Ovary (tissue), 9 donors: ENCODE measurements around the gene SUPT4H1. TPM values are rescaled to one million over a fixed set of nuclear protein-coding genes. Genes with fewer than 3 reads are reported as not detected.

Experiments used
- DNase-seq, 5 donors: peaks; one replicate each; pipeline ENCODE4 v3.0.0-alpha.2; 2019 to 2020
- H3K27ac ChIP-seq, 2 donors: fragments of 200-600 bp; one replicate each; pipeline versions ENCODE4 v1.5.1 to v1.8.0; 2019 to 2022
- H3K27me3 ChIP-seq: fragments of 200-600 bp; one replicate; pipeline ENCODE4 v1.8.0; 2022
- H3K36me3 ChIP-seq: fragments of 200-600 bp; sonication (generic); one replicate; pipeline ENCODE4 v1.5.1; 2019
- H3K4me1 ChIP-seq: one replicate; pipeline ENCODE4 v1.8.1; 2013; ENCODE audit warnings: mild to moderate bottlenecking, moderate library complexity; ENCODE audit not compliant: insufficient read depth
- H3K4me3 ChIP-seq: fragments of 200-600 bp; sonication (generic); one replicate; pipeline ENCODE4 v1.5.1; 2017
- H3K9me3 ChIP-seq, 2 donors: fragments of 200-600 bp in 1 of 2; sonication (generic) in 1 of 2; one replicate each; pipeline versions ENCODE4 v1.5.1 to v1.8.1; 2013 to 2019; ENCODE audit warnings: mild to moderate bottlenecking in 1 of 2, moderate library complexity in 1 of 2
- EP300 ChIP-seq: sonication (generic); formaldehyde crosslinking; IDR thresholded peaks from one replicate; pipeline ENCODE4 v1.6.1; 2017; ENCODE audit warnings: antibody characterized with exemption
- POLR2A ChIP-seq: fragments of 450-650 bp; IDR thresholded peaks from one replicate; pipeline ENCODE4 v1.6.1; 2017; ENCODE audit warnings: antibody characterized with exemption, mild to moderate bottlenecking, moderate library complexity
- WGBS, 3 donors: extraction: QIAGEN DNeasy Blood & Tissue Kit in 1 of 3; methylation state at CpG; one replicate each; pipeline versions ENCODE4 v1.1.5 to v1.1.7; 2013 to 2017; 5-methylcytosine and 5-hydroxymethylcytosine counted together
- intact Hi-C, 4 donors: fragments of 100-400 bp; cut with DNase I; formaldehyde crosslinking; loops; one replicate each; pipeline versions ENCODE4 v1.11.0 to v1.15.1; 2022 to 2023
- polyA plus RNA-seq, 2 donors: library from polyadenylated mRNA; stranded (reverse); fragments of 200-250 nt in 1 of 2; fragments of 350-450 nt in 1 of 2; fragmentation: Illumina TruSeq in 1 of 2; extraction: RNeasy Lipid Tissue Mini Kit (QIAGEN cat#74804) in 1 of 2; gene quantifications; one replicate each; pipeline ENCODE4 v1.2.3, GENCODE V29; 2013 to 2014
- total RNA-seq, 7 donors: library from RNA; depleted of rRNA in 2 of 7; stranded (reverse); fragments of >200 nt in 2 of 7; fragmentation: NEBNext Ultra II Directional in 3 of 7; extraction: Animal tissue kit (Norgen Biotek cat#: 25700) in 3 of 7; gene quantifications; one replicate each; pipeline versions ENCODE4 v1.1.0 to v1.2.4, GENCODE V29; 2016 to 2023
- TF ChIP-seq, protein P1 (sequence below), 3 donors: fragments of 450-650 bp in 2 of 3; fragments of 200-600 bp in 1 of 3; IDR thresholded peaks; one replicate each; pipeline versions ENCODE4 v1.5.1 to v1.8.0; 2016 to 2022; ENCODE audit warnings: antibody characterized with exemption in 3 of 3, mild to moderate bottlenecking in 1 of 3
- donor health status: DM: no; HTN: no; CAD: no; lungs with moderate emphysema.
- donor health status: DM: no; HTN: no; CAD: no.
- donor health status: Bipolar disorder and iron deficiency.
- donor health status: DM: yes; HTN: yes; CAD: no.
- donor health status: DM: no; HTN: no; CAD: no.
- donor health status: DM: yes; HTN: yes; CAD: no.

The SUPT4H1 gene
- total and polyA plus RNA-seq, 9 donors, result 43.7 to 182 (median 66.0) TPM

- no peaks in the 10 kb centered on the region for H3K4me1 ChIP-seq
- H3K27ac ChIP-seq, result no peak overlapping the region
- no peak overlapping the region for H3K4me3 ChIP-seq
- no peak for TF ChIP-seq POLR2A
- TF ChIP-seq EP300, result no peak
- TF ChIP-seq, protein P1, sequence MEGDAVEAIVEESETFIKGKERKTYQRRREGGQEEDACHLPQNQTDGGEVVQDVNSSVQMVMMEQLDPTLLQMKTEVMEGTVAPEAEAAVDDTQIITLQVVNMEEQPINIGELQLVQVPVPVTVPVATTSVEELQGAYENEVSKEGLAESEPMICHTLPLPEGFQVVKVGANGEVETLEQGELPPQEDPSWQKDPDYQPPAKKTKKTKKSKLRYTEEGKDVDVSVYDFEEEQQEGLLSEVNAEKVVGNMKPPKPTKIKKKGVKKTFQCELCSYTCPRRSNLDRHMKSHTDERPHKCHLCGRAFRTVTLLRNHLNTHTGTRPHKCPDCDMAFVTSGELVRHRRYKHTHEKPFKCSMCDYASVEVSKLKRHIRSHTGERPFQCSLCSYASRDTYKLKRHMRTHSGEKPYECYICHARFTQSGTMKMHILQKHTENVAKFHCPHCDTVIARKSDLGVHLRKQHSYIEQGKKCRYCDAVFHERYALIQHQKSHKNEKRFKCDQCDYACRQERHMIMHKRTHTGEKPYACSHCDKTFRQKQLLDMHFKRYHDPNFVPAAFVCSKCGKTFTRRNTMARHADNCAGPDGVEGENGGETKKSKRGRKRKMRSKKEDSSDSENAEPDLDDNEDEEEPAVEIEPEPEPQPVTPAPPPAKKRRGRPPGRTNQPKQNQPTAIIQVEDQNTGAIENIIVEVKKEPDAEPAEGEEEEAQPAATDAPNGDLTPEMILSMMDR (IDR thresholded peaks at IDR 0.05), result no peak
- no peaks in the 10 kb centered on the region for H3K36me3 ChIP-seq
- H3K27me3 ChIP-seq, result no peaks in the 10 kb centered on the region
- intact Hi-C loops, result no loop called here
- WGBS, 3 donors, result 53 to 63% (median 59%) methylated on average over 10 of the region's 10 CpGs
- DNase-seq, result no peak
- H3K9me3 ChIP-seq, result no peaks in the 10 kb centered on the region
Measured at GRCh38 chr17:58303971-58304749, 47.8 kb downstream of the SUPT4H1 start.

GRCh38 chr17:58302919-58303585, 48.9 kb downstream of the SUPT4H1 start:
- Histone ChIP-seq H3K4me1 (no peaks in the 10 kb centered on the region), H3K27ac (no peak overlapping the region), H3K36me3 (no peaks in the 10 kb centered on the region), H3K9me3 (no peaks in the 10 kb centered on the region), H3K27me3 (no peaks in the 10 kb centered on the region), H3K4me3 (no peak overlapping the region)
- 82 to 86% (median 82%) methylated on average over 9 of the region's 9 CpGs for WGBS, 3 donors
- TF ChIP-seq EP300, result no peak
- TF ChIP-seq, protein P1 (IDR thresholded peaks at IDR 0.05), result no peak
- no peak for TF ChIP-seq POLR2A
- intact Hi-C loops, result no loop called here
- DNase-seq, result no peak

DNA sequence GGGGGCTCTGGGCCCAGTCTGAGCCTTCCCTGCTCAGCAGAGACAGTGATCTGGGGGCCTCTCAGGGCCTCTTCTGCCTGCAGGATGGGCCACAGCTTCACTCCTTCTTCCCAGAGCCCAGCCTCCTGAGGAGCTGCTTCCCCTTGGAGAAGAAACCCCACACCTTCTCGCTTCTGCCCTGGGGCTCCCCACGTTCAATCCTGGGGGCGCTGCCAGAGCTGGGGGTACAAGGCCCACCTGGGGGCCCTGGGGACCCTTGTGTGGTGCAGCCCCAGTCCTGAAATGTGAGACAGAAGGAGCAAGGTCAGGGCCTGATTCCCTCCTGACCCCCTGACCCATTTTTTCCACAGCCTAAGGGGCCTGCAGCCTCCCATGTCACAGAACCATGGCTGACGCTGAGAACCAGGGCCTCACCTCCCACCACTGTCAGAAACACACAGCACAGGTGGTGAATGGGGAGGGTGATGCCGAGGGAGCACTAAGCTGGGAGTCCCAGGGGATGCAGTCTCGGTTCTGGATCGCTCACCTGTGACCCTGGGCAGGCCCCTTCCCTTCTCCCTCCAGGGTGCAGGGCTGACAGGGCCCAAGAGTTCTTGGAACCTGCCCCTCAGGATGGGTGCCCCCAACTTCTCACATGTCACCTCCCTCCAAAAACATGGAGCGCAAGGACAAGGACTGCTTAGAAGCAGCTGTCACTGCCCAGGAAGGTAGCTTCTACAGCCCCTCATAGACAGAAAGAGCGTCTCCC, 49.7 kb downstream of the SUPT4H1 start:
- Histone ChIP-seq H3K27me3 (no peaks in the 10 kb centered on the region), H3K36me3 (no peaks in the 10 kb centered on the region), H3K9me3 (no peaks in the 10 kb centered on the region), H3K27ac (no peak overlapping the region), H3K4me3 (no peak overlapping the region), H3K4me1 (no peaks in the 10 kb centered on the region)
- no peak for TF ChIP-seq EP300
- no peak for TF ChIP-seq POLR2A
- TF ChIP-seq, protein P1 (IDR thresholded peaks at IDR 0.05), result no peak
- intact Hi-C loops, result no loop called here
- whole genome bisulfite sequencing, 3 donors, result 87 to 97% (median 90%) methylated on average over 8 to 9 of the region's 9 CpGs
- no peak for DNase-seq

GRCh38 chr17:58301504-58302150, 50.4 kb downstream of the SUPT4H1 start:
- Histone ChIP-seq H3K9me3 (no peaks in the 10 kb centered on the region), H3K4me1 (no peaks in the 10 kb centered on the region), H3K27me3 (no peaks in the 10 kb centered on the region), H3K4me3 (no peak overlapping the region), H3K36me3 (no peaks in the 10 kb centered on the region), H3K27ac (no peak overlapping the region)
- intact Hi-C loops, result no loop called here
- DNase-seq, result no peak
- no peak for TF ChIP-seq POLR2A
- no peak for TF ChIP-seq EP300
- TF ChIP-seq, protein P1 (IDR thresholded peaks at IDR 0.05), result no peak
- 81 to 85% (median 83%) methylated on average over 16 of the region's 16 CpGs for WGBS, 3 donors
